H54 (cell line): ENCODE data around the gene RPS14.

Experiments
- DNase-seq: peaks from one replicate; pipeline ENCODE4 v3.0.0; 2011; ENCODE audit warnings: low spot score, mixed read lengths; ENCODE audit not compliant: insufficient read length
- FAIRE-seq: peaks from 3 replicates; lab custom pipeline; 2011; peaks lifted over from hg19 to GRCh38; lab: Jason Lieb, UNC
- POLR2A ChIP-seq: IDR thresholded peaks from 2 replicates; pipeline ENCODE4 v1.6.1; 2011; ENCODE audit warnings: low read depth, mild to moderate bottlenecking, low read length

The RPS14 gene

DNA sequence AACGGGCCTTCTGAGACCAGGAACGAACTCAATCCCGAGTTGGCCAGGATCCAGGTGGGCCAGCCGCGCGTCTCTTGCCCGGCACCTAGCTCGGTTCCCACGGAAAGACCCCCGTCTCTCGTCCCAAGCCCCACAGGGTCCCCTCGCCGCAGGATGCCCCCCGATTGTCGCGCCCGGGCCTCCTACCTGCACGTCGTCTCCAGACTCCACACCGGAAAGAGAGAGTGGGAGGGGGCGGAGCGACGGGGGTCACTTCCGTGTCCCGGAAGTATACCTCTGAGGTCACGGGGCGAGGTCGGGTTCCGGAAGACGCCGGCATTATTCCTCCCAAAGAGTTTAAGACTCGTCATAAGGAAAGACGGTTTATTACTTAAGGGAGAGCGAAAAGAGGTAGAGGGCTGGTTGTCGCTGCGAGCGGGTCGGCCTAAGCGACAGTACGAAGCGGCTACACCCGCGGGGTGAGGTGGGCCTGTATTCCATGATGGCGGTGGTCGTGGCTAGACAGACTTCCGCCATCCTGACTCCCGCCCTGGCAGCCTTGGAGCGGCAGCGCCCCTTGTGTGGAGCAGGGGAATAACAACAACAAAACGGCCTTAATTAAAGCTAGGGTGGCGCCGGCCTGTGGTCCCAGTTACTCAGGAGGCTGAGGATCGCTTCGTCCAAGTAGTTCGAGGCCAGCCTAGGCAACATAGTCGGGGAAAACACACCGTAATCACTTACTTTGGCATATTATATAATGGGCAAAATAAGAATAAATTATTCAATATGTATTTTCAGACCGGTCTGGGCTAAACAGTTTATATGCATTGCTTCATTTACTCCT lies at the start of gene RPS14:
Gene RPS14 (minus strand): TSS at position 223 of the 823 bp plus-strand sequence. CDS start 2,006 bp downstream, outside the sequence.
- DNase-seq (peak; percentile 85), FAIRE-seq (no peak)
- peak; percentile 70 for TF ChIP-seq POLR2A

DNA sequence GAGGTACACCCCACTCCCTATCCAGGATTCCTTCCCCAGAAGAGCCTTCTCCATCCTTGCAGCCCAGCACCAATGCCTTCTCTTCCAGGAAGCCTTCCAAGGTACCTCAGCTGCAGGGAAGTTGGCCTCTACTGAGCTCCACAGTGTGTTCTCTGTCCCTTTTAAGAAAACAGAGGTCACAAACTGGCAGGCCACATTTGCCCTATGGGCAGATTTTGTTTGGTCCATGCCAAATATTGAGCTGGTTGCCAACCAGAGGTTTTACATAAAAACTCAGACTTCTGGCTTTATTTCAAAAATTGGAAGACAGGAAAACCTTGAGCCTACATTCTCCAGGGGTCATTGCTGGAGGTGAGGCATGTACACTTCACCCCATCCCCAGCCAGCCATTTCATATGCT lies 49.4 kb upstream of the RPS14 start:
- TF ChIP-seq POLR2A: no peak

DNA sequence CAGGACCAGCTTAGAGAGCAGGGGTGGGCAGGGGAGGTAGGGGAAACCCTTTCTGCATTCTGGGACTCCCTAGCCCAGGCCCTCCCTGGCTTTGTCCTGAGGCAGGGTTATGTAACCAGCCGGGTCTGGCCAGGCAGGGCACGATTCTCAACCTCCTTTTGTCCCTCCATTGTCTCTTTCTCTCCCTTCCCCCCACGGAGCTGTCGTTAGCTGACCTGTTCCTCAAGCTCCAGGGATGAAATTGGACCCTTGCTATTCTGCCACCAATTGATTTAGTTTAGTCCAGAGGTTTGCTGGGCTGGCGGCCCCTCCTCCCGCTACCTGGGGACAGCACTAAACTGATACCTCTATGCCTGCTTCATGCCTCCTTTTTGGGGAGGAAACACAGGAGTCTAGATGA lies 49.0 kb upstream of the RPS14 start:
- no peak for FAIRE-seq
- TF ChIP-seq POLR2A: no peak
- no peak for DNase-seq

More for the DNA sequence above, 49.4 kb upstream of the RPS14 start:
- FAIRE-seq (no peak), DNase-seq (no peak)

DNA sequence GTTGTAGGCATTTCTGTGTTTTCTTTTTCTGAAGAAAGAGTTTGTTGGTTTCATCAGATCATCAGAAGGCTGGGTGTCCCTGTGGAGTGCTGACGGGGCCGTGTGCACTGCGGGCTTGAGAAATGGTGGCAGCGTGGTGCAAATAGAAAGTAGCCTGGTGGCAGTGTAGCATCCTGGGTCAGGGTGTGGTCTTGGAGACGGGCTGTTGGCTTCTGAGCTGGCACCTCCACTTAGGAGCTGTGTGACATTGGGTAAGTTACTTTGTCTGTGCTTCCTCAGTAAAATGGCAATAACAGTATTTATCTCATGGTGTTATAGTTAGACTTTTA lies 48.4 kb upstream of the RPS14 start:
- no peak for FAIRE-seq
- DNase-seq: no peak
- no peak for TF ChIP-seq POLR2A

DNA sequence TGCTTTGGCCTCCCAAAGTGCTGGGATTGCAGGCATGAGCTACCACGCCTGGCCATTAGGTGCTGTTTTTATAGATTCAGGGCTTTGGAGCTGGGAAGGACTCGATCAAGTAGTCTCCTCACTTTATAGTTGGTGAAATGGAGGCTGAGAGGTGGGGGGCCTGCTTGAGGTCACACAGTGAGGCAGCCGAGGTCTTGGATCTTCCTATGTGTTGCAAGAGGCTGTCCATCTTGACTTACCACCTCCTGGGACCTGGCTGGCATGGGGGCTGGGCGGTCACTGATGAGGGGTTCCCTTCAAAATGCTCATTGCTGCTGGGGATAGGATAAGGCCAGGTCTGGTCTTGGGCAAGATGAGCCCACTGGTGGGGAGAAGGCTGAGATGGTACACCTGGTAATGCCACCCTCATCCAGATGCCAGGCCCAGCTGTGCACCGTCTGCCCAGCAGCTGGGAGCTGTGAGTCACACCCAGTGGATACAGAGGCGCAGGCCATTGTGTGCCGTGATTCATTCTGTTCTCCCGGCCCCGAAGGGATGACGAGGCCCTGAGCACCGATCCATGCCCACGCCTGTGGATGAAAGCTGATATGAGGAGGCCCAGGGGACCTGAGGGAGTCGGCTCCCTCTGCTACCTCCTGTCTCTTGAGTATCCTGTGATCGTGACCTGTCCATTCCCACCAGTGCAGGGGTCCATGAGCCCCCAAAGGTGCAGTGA lies 47.9 kb upstream of the RPS14 start:
- peak; percentile 95 for DNase-seq
- TF ChIP-seq POLR2A: no peak
- FAIRE-seq: peak; percentile 41

DNA sequence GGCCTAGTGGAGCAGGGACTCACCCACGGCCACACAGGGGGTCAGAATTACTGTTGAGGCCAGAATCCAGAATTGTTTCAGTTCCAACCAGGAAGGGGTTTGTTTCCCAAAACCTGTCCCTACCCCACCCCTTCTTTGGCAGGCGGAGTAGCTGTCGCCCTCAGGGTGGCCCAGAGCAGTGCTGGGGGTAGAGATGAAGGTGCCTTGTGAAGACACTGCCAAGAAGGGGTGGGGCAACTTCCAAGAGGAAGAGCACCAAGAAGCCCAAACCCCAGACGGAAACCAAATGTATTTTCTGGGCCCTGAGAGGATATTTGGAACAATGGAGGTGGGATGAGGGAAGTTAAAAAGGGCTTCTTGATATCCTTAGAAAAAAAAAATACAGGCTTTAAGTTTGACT lies 47.0 kb upstream of the RPS14 start:
- TF ChIP-seq POLR2A: no peak
- no peak for FAIRE-seq

DNA sequence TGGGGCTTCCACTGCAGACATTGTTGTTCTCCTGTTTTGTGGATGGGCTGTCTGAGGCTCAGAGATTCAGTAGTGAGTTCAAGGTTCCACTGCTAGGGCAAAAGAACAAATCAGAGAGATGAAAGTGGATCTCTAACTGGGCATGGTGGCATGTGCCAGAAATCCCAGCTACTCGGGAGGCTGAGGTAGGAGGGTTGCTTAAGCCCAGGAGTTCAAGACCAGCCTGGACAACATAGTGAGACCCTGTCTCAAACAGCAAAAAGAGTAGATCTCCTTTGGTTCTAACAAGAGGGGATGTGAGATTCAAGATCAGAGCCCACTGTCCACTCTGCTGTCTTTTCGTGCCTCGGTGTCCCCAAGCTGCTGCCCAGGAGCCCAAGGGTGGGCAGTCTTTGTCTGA lies 46.6 kb upstream of the RPS14 start:
- FAIRE-seq: no peak
- DNase-seq: no peak
- no peak for TF ChIP-seq POLR2A

More for the DNA sequence above, 47.0 kb upstream of the RPS14 start:
- no peak for DNase-seq

DNA sequence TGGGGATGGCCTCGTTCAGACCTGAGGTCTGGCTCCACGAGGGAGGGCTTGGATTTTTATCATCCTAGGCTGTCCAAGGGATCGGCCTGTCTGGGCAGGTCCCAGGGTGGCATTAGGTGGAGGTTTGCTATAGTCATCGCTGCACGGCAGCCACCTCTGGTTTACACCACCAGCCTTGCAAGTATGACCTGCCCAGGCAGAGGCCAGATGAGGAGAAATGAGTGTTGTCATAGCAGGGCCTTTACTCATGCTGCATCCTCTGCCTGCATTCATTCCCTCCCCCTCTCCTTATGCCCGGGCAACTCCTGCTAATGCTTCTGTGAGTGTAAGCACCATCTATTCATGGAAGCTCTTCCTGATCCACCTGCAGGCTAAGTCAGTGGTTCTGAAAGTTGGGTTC lies 43.1 kb upstream of the RPS14 start:
- FAIRE-seq (peak; percentile 65), DNase-seq (peak; percentile 84)
- TF ChIP-seq POLR2A: no peak

DNA sequence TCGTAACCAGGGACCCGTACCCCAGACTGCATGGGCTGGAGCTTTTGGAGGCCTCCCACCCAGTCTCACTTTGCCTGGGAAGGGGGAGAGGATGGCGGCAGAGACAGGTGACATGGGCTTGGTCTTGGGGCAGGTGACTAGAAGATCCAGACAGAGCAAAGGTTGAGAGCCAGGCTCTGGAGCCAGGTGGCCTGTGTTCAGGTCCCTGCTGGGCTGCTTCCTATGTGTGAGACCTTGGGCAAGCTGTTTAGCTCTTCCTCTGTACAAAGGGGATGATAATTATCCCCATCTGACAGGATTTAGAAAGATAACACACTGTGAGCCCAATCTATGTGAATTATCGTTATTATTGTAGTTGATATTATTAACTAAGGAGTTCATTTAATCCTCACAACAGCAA lies 42.3 kb upstream of the RPS14 start:
- FAIRE-seq: no peak
- no peak for DNase-seq
- TF ChIP-seq POLR2A: no peak

DNA sequence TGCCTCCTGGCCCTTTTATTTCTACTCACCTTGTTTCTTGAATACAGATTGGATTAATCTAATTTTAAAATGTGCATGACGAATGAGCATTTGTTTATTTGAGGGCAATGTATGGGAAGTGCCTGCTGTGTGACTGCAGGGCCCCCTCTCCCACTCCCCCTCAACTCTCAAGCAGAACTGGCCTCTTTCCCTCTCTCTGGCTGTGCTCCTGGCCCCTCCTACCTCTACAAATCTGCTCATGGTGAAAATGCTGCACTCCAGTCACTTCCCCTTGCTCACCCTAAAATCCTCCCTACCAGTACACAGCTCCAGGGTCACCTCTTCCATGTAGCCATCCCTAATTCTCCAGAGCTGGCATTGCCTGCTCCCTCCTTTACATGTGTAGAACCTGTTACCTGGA lies 41.2 kb upstream of the RPS14 start:
- no peak for FAIRE-seq
- DNase-seq: no peak
- no peak for TF ChIP-seq POLR2A

DNA sequence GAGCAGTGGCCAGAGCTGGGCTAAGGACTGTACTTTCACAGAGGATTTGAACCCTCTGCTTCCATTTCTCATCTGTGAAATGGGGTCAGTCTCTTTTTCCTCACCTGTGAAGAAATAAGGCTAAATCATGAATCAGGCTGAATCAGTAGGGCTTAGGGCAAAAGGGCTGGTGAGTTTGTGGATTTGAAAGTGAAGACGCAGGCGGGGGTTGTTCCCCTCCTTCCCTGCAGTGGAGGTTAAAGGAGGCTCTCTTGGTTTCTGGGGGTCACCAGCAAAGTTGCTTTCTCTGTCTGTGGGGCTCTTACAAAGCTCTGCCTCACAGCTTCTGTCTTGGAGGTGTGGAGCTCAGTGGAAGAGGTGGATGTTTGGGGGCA lies 40.7 kb upstream of the RPS14 start:
- DNase-seq (no peak), FAIRE-seq (no peak)
- TF ChIP-seq POLR2A: no peak

DNA sequence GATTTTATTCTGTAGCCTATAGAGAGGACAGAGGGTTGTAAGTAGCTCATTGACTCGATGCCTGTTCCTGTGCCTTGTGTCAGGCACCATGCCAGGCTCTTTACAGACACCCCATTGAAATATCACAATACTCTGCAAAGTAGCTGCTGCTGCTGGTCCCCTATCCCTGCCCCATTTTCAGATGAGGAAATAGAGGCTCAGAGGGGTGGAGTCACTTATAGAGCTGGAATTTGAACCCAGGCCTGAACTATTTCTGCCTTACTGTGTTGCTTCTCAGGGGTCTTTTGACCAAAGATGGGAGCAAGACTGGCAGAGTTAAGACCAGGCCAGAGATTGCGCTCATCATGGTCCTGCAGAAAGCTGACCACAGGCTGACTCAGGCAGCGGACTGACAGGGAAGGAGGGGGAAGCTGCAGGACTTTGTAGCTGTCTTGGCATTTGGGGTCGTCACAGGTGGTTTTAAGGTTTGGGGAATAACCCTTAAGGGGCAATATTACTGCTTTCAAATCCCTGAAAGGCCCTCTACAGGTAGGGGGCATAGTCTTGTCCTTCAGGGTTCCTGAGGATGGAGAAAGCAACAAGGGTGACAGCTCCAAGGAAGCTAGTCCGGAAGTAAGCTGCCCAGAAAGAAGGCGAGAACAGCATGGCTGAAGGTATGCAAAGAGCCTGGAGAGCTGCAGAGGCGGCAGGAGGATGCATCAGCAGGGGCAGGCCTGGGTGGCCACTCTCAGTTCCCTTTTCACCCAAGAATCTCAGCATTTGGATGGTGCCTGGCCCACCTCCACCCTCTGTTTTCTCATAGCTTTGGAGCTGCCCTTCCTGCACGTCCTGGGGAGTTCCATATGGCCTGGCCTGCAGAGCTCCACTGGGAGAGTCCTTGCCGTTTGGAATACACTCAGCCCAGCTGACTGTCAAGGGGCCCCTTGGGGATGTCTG lies 40.1 kb upstream of the RPS14 start:
- no peak for TF ChIP-seq POLR2A
- FAIRE-seq: no peak

DNA sequence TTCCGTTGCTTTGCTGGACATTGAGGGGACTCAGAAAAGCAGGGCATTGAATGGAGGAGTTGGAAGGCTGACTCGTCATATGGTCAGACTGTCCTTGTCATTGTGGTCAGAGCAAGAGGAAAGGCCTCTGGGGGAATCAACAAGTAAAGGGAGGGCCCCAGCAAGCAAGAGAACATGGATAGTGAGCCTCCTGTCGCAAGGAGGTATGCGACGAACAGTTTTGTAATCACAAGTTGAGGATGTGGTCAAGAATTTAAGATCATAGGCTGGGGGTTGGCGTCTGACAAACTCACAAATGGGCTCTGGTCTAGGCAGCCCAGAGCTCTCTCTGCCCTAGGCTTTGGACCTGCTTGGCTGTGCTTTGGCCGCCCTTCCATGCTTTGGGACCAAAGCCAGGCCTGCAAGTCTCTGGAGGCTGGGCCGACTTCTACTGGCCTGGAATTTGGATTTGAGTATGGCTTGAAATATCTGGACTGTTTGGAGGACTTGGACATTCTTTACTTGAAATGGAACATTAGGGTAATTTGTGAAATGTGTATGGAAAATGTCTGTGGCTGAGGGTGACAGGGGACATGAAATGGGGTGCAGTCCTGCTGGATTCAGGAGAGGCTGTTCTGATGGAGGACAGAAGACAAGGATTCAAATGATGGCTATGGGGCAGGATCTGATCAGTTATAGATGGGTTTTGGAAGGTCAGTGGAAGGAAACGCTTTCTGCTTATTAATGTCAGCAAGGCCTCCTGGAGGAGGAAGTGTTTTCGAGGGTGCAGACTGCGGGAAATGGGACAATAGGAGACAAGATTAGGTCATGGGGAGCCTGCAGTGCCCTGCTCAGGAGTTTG lies 39.2 kb upstream of the RPS14 start:
- no peak for TF ChIP-seq POLR2A
- FAIRE-seq: no peak
- DNase-seq: no peak

More for the DNA sequence above, 40.1 kb upstream of the RPS14 start:
- DNase-seq: no peak
